K562 (cell line): ENCODE results near the gene CCSAP. TPM values are rescaled to one million over a fixed set of nuclear protein-coding genes. Genes with fewer than 3 reads are reported as not detected.

Experiments used
- ATF1 ChIP-seq, 2 experiments: fragments of 450-650 bp in 1 of 2; IDR thresholded peaks; 2 replicates each; pipeline ENCODE4 v1.6.1; 2016; ENCODE audit warnings: missing compliant biosample characterization in 1 of 2, missing genetic modification characterization in 1 of 2
- ESRRB ChIP-seq: fragments of 250-450 bp; sonication (Bioruptor Pico); IDR thresholded peaks from 2 replicates; pipeline ENCODE4 v1.5.0; 2020; ENCODE audit warnings: mild to moderate bottlenecking, moderate library complexity, borderline replicate concordance
- HBP1 ChIP-seq: fragments of 450-650 bp; formaldehyde crosslinking; IDR thresholded peaks from 2 replicates; pipeline ENCODE4 v1.4.0; 2022; ENCODE audit warnings: missing genetic modification characterization
- JUN ChIP-seq, 2 experiments: sonication (generic) in 1 of 2; formaldehyde crosslinking in 1 of 2; IDR thresholded peaks; 2 replicates each; pipeline versions ENCODE4 v1.6.1 to v1.8.0; 2012 to 2022; ENCODE audit warnings: borderline replicate concordance in 2 of 2, mild to moderate bottlenecking in 2 of 2, improper control_type of control experiment in 1 of 2, low read depth in 1 of 2, low read length in 1 of 2, missing genetic modification reagents in 1 of 2
- L3MBTL2 ChIP-seq: fragments of 450-650 bp; IDR thresholded peaks from 2 replicates; pipeline ENCODE4 v1.6.1; 2016; ENCODE audit warnings: mild to moderate bottlenecking, moderate library complexity
- MNT ChIP-seq, 2 experiments: fragments of 450-650 bp; conservative IDR thresholded peaks; 2 replicates each; pipeline ENCODE4 v1.6.1; 2017; ENCODE audit warnings: mild to moderate bottlenecking in 2 of 2, moderate library complexity in 2 of 2
- RCOR1 ChIP-seq, 2 experiments: IDR thresholded peaks; 2 replicates each; pipeline ENCODE4 v1.6.1; 2012; ENCODE audit warnings: low read depth in 2 of 2, low read length in 2 of 2, borderline replicate concordance in 1 of 2, improper control_type of control experiment in 1 of 2
- SLC30A9 ChIP-seq: fragments of 250-450 bp; sonication (Bioruptor Pico); IDR thresholded peaks from 2 replicates; pipeline ENCODE4 v1.8.0; 2022; ENCODE audit warnings: mild to moderate bottlenecking, moderate library complexity
- ZBTB9 ChIP-seq: fragments of 450-650 bp; formaldehyde crosslinking; IDR thresholded peaks from 2 replicates; pipeline ENCODE4 v1.4.0; 2020; ENCODE audit warnings: mild to moderate bottlenecking, moderate library complexity
- ZFX ChIP-seq: sonication (generic); formaldehyde crosslinking; IDR thresholded peaks from 2 replicates; pipeline ENCODE4 v1.8.0; 2022; ENCODE audit warnings: mild to moderate bottlenecking, missing genetic modification reagents, moderate library complexity
- ZNF24 ChIP-seq: fragments of 450-650 bp; IDR thresholded peaks from 2 replicates; pipeline ENCODE4 v1.6.1; 2016
- ZNF511 ChIP-seq: sonication (generic); formaldehyde crosslinking; IDR thresholded peaks from 2 replicates; pipeline ENCODE4 v1.8.0; 2022; ENCODE audit warnings: mild to moderate bottlenecking, missing genetic modification reagents
- polyA plus RNA-seq, 8 experiments: library from polyadenylated mRNA; depleted of rRNA in 4 of 8; stranded (reverse) in 5 of 8; unstranded in 3 of 8; fragments of >200 nt; fragmentation: Nextera tagmentation in 2 of 8; fragmentation: Illumina TruSeq in 1 of 8; extraction: Ambion mirVana in 2 of 8; extraction: Trizol in 1 of 8; gene quantifications; 2 replicates each; pipeline versions ENCODE4 v1.2.1 to v1.2.3, GENCODE V29; 2011 to 2014; ENCODE audit warnings: inconsistent platforms in 1 of 8, missing spikeins in 1 of 8
- total RNA-seq, 7 experiments: library from RNA; depleted of rRNA in 6 of 7; stranded (reverse); fragments of >200 nt in 6 of 7; fragmentation: Illumina TruSeq in 2 of 7; extraction: Trizol in 2 of 7; gene quantifications; 2 replicates each; pipeline versions ENCODE4 v1.2.1 to v1.2.3, GENCODE V29; 2011 to 2021; ENCODE audit warnings: low replicate concordance in 1 of 7

The CCSAP gene
- total and polyA plus RNA-seq, 9 of the 15 experiments (the other 6 are each of a cell fraction or from before 2014, with no cell fraction given), result 3.6 to 15.9 (median 9.5) TPM

- TF ChIP-seq ZFX (CRISPR knock-in tag) (peak; percentile 48), ZNF511 (CRISPR knock-in tag) (0 out of 2 replicates have a peak, but pooled peaks have one; percentile 75), HBP1 (0 out of 2 replicates have a peak, but pooled peaks have one; percentile 23), JUN (IDR thresholded peaks at IDR 0.05; ENCODE audit: borderline replicate concordance, low read depth, low read length) (peak; percentile 35; the same call in 1 of the 2 replicates), JUN (CRISPR knock-in tag; IDR thresholded peaks at IDR 0.05; ENCODE audit: borderline replicate concordance) (no peak), RCOR1 (IDR thresholded peaks at IDR 0.05; ENCODE audit: borderline replicate concordance in 1 of 2, low read depth in 2 of 2, low read length in 2 of 2) (no peak), ZBTB9 (CRISPR knock-in tag) (peak; percentile 94), SLC30A9 (no peak), ATF1 (CRISPR knock-in tag; IDR thresholded peaks at IDR 0.05) (no peak), ATF1 (tag; IDR thresholded peaks at IDR 0.05) (peak; percentile 72), MNT (conservative IDR thresholded peaks at IDR 0.05) (peak in 1 of 2 experiments; percentile 37; a peak in 1 of 4 replicates), ZNF24 (peak; percentile 53; the same call in 1 of the 2 replicates), L3MBTL2 (peak; percentile 94), ESRRB (CRISPR knock-in tag) (no peak)
These were observed at the start of gene CCSAP (continued) for GRCh38 chr1:229342656-229343569.
